ENCODE data around the gene CD86.

CD86 gene

GRCh38 chr3:122057671-122058070 lies 2.5 kb downstream of the CD86 start:
- DNase-seq (ENCODE audit: extremely low spot score), result no peak
- no peak for TF ChIP-seq NFRKB (IDR thresholded peaks at IDR 0.05)
- POLR2A ChIA-PET, result no interaction called here
- CTCF ChIA-PET, result no interaction called here

GRCh38 chr3:122058294-122058693 lies 3.1 kb downstream of the CD86 start:
- DNase-seq (ENCODE audit: extremely low spot score), result no peak
- CTCF ChIA-PET, result no interaction called here
- POLR2A ChIA-PET, result no interaction called here
- TF ChIP-seq PKNOX1 (IDR thresholded peaks at IDR 0.05) (no peak), LEF1 (IDR thresholded peaks at IDR 0.05; ENCODE audit: borderline replicate concordance) (no peak)

- CTCF ChIA-PET, result no interaction called here
- POLR2A ChIA-PET, result no interaction called here
- TF ChIP-seq FOXK2 (IDR thresholded peaks at IDR 0.05) (no peak), SUZ12 (IDR thresholded peaks at IDR 0.05) (no peak), ARNT (IDR thresholded peaks at IDR 0.05) (no peak), SP1 (IDR thresholded peaks at IDR 0.05) (no peak), NFRKB (IDR thresholded peaks at IDR 0.05) (no peak), HDGF (IDR thresholded peaks at IDR 0.05; ENCODE audit: borderline replicate concordance) (no peak), BHLHE40 (IDR thresholded peaks at IDR 0.05; ENCODE audit: borderline replicate concordance) (no peak), TARDBP (IDR thresholded peaks at IDR 0.05) (no peak), L3MBTL2 (conservative IDR thresholded peaks at IDR 0.05) (no peak), ELF4 (IDR thresholded peaks at IDR 0.05) (no peak), FOXA1 (IDR thresholded peaks at IDR 0.05) (no peak), FOXM1 (IDR thresholded peaks at IDR 0.05; ENCODE audit: borderline replicate concordance) (no peak), PKNOX1 (IDR thresholded peaks at IDR 0.05) (no peak), ZNF384 (IDR thresholded peaks at IDR 0.05) (no peak)
- DNase-seq (ENCODE audit: extremely low spot score), result no peak
Observed at GRCh38 chr3:122060040-122060698, 5.0 kb downstream of the CD86 start.

- DNase-seq (ENCODE audit: extremely low spot score), result no peak
- POLR2A ChIA-PET, result no interaction called here
- CTCF ChIA-PET, result no interaction called here
- TF ChIP-seq SP1 (IDR thresholded peaks at IDR 0.05) (no peak), LEF1 (IDR thresholded peaks at IDR 0.05; ENCODE audit: borderline replicate concordance) (no peak), FOXK2 (IDR thresholded peaks at IDR 0.05) (no peak), ZNF384 (IDR thresholded peaks at IDR 0.05) (no peak), NFRKB (IDR thresholded peaks at IDR 0.05) (no peak), ARNT (IDR thresholded peaks at IDR 0.05) (no peak), L3MBTL2 (conservative IDR thresholded peaks at IDR 0.05) (no peak), HDGF (IDR thresholded peaks at IDR 0.05; ENCODE audit: borderline replicate concordance) (no peak), SUZ12 (IDR thresholded peaks at IDR 0.05) (no peak), CTBP1 (IDR thresholded peaks at IDR 0.05; ENCODE audit: borderline replicate concordance) (no peak), TARDBP (IDR thresholded peaks at IDR 0.05) (no peak), PKNOX1 (IDR thresholded peaks at IDR 0.05) (no peak), FOXM1 (IDR thresholded peaks at IDR 0.05; ENCODE audit: borderline replicate concordance) (no peak), ELF4 (IDR thresholded peaks at IDR 0.05) (no peak), FOXA1 (IDR thresholded peaks at IDR 0.05) (no peak), BHLHE40 (IDR thresholded peaks at IDR 0.05; ENCODE audit: borderline replicate concordance) (no peak)
Observed at GRCh38 chr3:122063908-122064307, 8.7 kb downstream of the CD86 start.

- CTCF ChIA-PET, result no interaction called here
- POLR2A ChIA-PET, result no interaction called here
- no peak for DNase-seq (ENCODE audit: extremely low spot score)
- TF ChIP-seq ARNT (IDR thresholded peaks at IDR 0.05) (no peak), LEF1 (IDR thresholded peaks at IDR 0.05; ENCODE audit: borderline replicate concordance) (no peak), PKNOX1 (IDR thresholded peaks at IDR 0.05) (no peak), FOXM1 (IDR thresholded peaks at IDR 0.05; ENCODE audit: borderline replicate concordance) (no peak), FOXK2 (IDR thresholded peaks at IDR 0.05) (no peak), ELF4 (IDR thresholded peaks at IDR 0.05) (no peak), SP1 (IDR thresholded peaks at IDR 0.05) (no peak), BHLHE40 (IDR thresholded peaks at IDR 0.05; ENCODE audit: borderline replicate concordance) (no peak), TARDBP (IDR thresholded peaks at IDR 0.05) (no peak), SUZ12 (IDR thresholded peaks at IDR 0.05) (no peak), ZNF384 (IDR thresholded peaks at IDR 0.05) (no peak), L3MBTL2 (conservative IDR thresholded peaks at IDR 0.05) (no peak), NFRKB (IDR thresholded peaks at IDR 0.05) (no peak), FOXA1 (IDR thresholded peaks at IDR 0.05) (no peak), CTBP1 (IDR thresholded peaks at IDR 0.05; ENCODE audit: borderline replicate concordance) (no peak)
Observed at GRCh38 chr3:122064326-122064725, 9.2 kb downstream of the CD86 start.

Measured in HEK293T (cell line).